ENCODE data around the gene SHOC2. TPM values are rescaled to one million over a fixed set of nuclear protein-coding genes. Genes with fewer than 3 reads are reported as not detected.
A peak's percentile ranks its signal among the peaks of the same experiment; 100 is the strongest.

The SHOC2 gene
- total RNA-seq, 1 donor from 2014 or later = 32.4 TPM

GRCh38 chr10:110979611-110980010, 60.2 kb downstream of the SHOC2 start:
- DNase-seq (ENCODE audit: low read depth) = no peak

GRCh38 chr10:110980807-110981206, 61.4 kb downstream of the SHOC2 start:
- no peak for DNase-seq (ENCODE audit: low read depth)

GRCh38 chr10:110983466-110983865, 64.1 kb downstream of the SHOC2 start:
- no peak for DNase-seq (ENCODE audit: low read depth)

GRCh38 chr10:110985497-110986275, 66.3 kb downstream of the SHOC2 start:
- DNase-seq (ENCODE audit: low read depth) = no peak

GRCh38 chr10:110989016-110989415, 69.6 kb downstream of the SHOC2 start:
- no peak for DNase-seq (ENCODE audit: low read depth)

GRCh38 chr10:110992006-110992800, 72.8 kb downstream of the SHOC2 start:
- no peak for DNase-seq (ENCODE audit: low read depth)

GRCh38 chr10:110993024-110993693, 73.8 kb downstream of the SHOC2 start:
- DNase-seq (ENCODE audit: low read depth) = peak; percentile 75

GRCh38 chr10:110994406-110995086, 75.1 kb downstream of the SHOC2 start:
- DNase-seq (ENCODE audit: low read depth) = no peak

- DNase-seq (ENCODE audit: low read depth) = no peak
These were observed 75.9 kb downstream of the SHOC2 start for GRCh38 chr10:110995301-110995700.

GRCh38 chr10:110996256-110996655, 76.9 kb downstream of the SHOC2 start:
- no peak for DNase-seq (ENCODE audit: low read depth)

- no peak for DNase-seq (ENCODE audit: low read depth)
These were observed 84.6 kb downstream of the SHOC2 start for GRCh38 chr10:111004016-111004415.

- DNase-seq (ENCODE audit: low read depth) = no peak
These were observed 88.1 kb downstream of the SHOC2 start for GRCh38 chr10:111007486-111007885.

GRCh38 chr10:111015181-111015580, 95.8 kb downstream of the SHOC2 start:
- no peak for DNase-seq (ENCODE audit: low read depth)

- DNase-seq (ENCODE audit: low read depth) = no peak
These were observed 97.7 kb downstream of the SHOC2 start for GRCh38 chr10:111017098-111017497.

GRCh38 chr10:111018021-111018420, 98.6 kb downstream of the SHOC2 start:
- DNase-seq (ENCODE audit: low read depth) = peak; percentile 15

- no peak for DNase-seq (ENCODE audit: low read depth)
These were observed 103.7 kb downstream of the SHOC2 start for GRCh38 chr10:111023060-111023459.

GRCh38 chr10:111030042-111030750, 110.8 kb downstream of the SHOC2 start:
- DNase-seq (ENCODE audit: low read depth) = no peak

GRCh38 chr10:111034598-111035310, 115.3 kb downstream of the SHOC2 start:
- peak; percentile 25 for DNase-seq (ENCODE audit: low read depth)

GRCh38 chr10:111035542-111035941, 116.1 kb downstream of the SHOC2 start:
- DNase-seq (ENCODE audit: low read depth) = peak; percentile 5

- DNase-seq (ENCODE audit: low read depth) = no peak
These were observed 118.5 kb downstream of the SHOC2 start for GRCh38 chr10:111037858-111038257.

Data from myocyte (in vitro differentiated cells).